ENCODE data around the gene KIF6.

The KIF6 gene

DNA sequence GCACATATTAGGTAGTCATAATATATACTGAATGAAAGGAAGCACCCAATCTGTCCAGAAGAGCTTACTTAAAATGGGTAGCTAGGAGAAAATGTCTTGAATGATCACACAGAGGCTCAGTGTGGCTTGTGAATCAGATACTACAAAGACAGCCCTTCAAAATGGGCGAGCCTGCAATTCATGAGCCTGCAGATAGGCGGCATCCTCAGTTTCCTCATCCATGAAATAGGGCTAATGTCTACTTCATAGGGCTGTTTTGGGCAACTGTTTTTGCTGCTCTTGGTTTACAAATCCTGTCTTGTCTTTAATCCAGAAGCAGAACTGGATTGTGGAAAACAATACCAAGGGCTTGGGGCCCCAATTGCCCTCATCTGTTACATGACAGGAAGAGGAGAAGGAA lies 273.4 kb downstream of the KIF6 start:
- no peak for DNase-seq (ENCODE audit: low spot score)

GRCh38 chr6:39449022-39449421 lies 276.2 kb downstream of the KIF6 start:
- DNase-seq (ENCODE audit: low spot score): no peak

DNA sequence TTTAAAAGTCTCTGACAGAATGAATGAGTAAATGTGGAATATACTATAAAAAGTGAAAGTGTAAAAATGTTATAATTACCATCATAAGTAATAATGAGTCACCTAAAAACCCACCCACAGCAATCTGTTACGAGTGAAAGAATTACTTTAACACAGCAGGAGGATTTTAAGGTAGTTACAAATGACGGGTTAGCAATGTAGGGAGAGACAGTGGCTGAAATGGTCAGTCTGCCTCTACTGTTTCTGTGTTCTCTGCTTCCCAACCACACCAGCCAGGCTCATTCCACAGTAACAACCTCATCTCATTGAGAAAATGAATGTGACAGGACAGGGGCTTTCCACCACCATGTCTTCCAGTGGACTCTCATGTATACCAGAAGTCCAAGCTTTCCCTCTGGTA lies 278.3 kb downstream of the KIF6 start:
- no peak for DNase-seq (ENCODE audit: low spot score)

GRCh38 chr6:39445667-39446066 lies 279.5 kb downstream of the KIF6 start:
- DNase-seq (ENCODE audit: low spot score): no peak

DNA sequence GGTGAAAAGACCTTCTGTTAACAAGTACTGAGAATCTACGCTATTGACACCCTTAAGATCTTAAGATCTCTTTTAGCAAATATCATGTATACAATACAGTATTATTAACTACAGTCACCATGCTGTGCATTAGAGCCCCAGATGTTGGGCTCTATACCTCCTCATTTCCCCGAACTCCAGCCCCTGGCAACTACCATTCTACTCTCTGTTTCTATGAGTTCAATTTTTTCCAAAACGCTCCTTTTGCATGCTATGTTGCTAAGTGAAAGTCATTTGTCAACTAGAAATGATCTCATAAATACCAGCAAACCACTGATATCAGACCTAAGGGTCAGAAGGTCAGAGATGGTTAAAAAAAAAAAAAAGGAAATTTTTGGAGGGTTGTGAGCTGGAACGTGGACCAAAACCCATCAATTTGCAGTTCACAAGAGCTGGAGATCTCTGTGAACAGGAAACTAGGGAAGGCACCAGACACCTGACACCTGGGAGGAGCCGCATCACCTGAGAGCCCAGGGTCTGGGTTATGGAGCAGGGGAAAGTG lies 280.7 kb downstream of the KIF6 start:
- DNase-seq (ENCODE audit: low spot score): no peak

DNA sequence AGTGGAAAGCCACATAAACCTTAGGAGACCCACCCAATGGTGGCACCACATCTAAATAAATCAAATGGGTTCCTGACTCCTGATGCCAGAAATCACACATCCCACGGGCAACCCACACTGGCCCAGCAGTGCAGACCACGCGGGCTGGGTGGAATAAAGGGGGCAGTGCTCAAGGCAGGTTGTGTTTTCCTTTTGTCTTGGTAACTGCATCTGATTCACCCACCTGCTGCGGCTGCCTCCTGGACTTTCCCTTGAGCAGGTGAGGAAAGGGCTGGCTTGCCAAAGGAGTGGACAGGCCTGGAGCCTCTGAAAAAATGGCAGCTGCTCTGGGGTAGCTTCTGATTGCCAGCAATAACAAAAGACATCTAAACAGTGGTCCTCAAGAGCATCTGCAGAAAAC lies 283.2 kb downstream of the KIF6 start:
- no peak for DNase-seq (ENCODE audit: low spot score)

GRCh38 chr6:39441301-39441700 lies 283.9 kb downstream of the KIF6 start:
- DNase-seq (ENCODE audit: low spot score): no peak

DNA sequence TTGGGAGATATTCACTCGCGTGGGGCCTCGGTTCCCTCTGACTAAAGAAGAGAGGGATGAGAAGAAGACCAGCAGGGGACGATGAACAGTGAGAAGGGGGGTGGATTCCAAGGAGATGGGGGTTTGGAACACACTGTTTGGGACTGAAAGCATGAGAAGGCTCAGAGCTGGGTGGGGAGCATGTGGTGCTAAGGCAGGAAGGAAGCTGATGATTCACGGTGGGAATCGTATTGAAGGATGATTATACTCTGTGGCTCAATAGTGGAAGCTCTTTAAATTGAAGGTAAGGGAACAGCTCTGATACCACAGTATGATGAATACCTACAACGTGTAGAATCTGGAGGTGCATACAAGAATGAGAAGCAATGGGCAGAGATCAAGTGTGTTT lies 285.2 kb downstream of the KIF6 start:
- DNase-seq (ENCODE audit: low spot score): no peak

DNA sequence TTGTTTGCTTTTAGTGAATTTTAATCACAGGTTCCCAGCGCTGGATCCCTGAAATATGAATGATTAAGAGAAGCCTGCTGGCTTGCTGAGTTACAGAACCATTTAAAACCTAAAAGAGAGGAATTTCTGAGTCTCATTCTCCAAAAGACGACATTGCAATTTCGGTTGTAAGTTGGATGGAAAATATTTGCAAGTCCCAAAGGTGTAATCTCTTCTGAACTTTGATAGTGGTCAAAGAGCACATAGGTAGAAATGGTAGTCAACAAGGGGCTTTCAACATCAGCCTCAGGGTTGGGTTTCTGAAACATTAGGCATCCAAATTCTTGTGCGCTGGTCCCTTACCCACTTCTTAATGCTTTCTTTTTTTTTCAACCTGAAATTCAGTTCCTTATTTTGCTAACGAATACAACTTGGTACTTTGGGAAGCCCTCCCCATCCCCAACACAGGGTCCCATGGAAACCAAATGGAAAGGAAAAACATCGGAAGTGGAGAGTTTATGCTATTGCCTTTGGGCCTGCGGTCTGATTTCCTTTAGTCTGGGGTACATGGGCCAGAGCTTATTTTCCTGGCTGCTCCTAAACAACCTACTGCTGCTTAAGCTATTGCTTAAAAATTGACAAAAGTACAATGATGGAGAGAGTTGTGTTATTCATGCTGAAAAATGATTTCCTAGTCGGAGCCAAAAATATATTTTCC lies 285.7 kb downstream of the KIF6 start:
- no peak for DNase-seq (ENCODE audit: low spot score)

- no peak for DNase-seq (ENCODE audit: low spot score)
Measured at GRCh38 chr6:39433630-39434029, 291.6 kb downstream of the KIF6 start.

GRCh38 chr6:39432330-39433025 lies 292.7 kb downstream of the KIF6 start:
- no peak for DNase-seq (ENCODE audit: low spot score)

DNA sequence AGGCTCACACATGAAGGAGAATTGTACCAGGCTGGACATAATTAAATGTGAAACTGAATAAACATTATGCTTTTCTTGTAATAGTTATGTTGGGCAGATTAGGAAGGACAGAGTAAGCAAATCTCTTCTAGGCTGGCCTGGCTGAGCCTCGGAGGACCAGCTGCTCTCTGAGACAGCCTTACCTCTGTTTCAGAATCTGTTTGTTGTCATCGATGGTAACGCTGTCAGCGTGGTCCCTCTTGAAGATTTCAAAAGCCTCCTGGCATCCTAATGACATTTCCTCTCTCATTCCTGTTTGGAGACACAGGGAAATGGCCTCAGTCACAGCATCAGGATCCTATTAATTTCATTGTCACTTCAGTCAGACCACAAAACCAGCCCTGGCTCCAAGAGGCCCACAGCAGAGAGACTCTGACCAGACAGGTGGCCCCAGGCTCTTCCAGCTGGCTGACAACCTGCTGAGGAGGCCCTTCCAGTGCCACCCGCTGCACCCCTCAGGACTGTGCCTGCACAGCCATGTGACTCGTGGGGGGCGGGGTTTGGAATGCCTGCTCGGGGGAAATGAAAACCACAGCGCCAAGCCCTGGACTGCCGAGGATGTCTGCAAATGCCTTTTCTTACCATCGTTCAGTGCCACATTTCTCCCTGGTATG lies 294.2 kb downstream of the KIF6 start:
- DNase-seq (ENCODE audit: low spot score): no peak

GRCh38 chr6:39430446-39430845 lies 294.8 kb downstream of the KIF6 start:
- DNase-seq (ENCODE audit: low spot score): no peak

GRCh38 chr6:39428816-39429215 lies 296.4 kb downstream of the KIF6 start:
- no peak for DNase-seq (ENCODE audit: low spot score)

DNA sequence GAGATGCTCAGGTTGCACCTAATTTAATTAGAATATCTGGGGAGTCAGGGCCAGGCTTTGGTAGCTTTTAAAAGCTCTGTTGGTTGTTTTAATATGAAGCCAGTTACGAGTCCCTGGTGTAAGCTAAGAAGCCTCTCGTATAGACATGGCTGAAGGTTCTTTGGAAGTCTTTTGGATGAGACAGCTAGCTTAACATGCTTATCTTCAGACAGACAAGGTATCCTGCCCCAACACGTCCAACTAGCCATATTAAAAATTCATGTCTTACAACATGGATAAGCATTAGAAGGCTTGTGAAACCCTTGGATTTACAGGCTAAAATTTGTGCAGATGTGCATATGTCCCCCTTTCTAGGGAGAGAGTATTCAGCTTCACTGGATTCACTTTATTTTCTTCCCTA lies 297.1 kb downstream of the KIF6 start:
- no peak for DNase-seq (ENCODE audit: low spot score)

DNA sequence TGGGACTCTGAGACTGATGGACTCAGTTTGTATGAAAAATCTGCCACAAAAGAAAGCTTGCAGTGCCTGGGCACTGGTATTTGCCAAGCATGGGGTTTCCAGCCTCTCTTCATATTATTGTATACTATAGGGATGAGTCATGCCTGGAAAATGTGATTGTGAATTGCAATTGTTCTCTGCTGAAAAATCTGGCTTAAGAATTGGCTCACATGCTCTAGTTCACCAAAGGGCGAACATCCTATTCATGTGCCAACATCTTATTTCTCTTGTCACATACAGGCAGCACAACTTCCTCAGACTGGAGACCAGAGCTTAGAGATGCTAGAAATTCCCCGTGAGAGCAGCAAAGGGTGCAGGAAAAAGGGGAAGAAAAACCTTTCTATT lies 299.1 kb downstream of the KIF6 start:
- DNase-seq (ENCODE audit: low spot score): no peak

- no peak for DNase-seq (ENCODE audit: low spot score)
Measured at GRCh38 chr6:39425346-39426072, 299.7 kb downstream of the KIF6 start.

GRCh38 chr6:39424831-39425230 lies 300.4 kb downstream of the KIF6 start:
- DNase-seq (ENCODE audit: low spot score): no peak

- DNase-seq (ENCODE audit: low spot score): no peak
Measured at GRCh38 chr6:39422238-39422637, 303.0 kb downstream of the KIF6 start.

DNA sequence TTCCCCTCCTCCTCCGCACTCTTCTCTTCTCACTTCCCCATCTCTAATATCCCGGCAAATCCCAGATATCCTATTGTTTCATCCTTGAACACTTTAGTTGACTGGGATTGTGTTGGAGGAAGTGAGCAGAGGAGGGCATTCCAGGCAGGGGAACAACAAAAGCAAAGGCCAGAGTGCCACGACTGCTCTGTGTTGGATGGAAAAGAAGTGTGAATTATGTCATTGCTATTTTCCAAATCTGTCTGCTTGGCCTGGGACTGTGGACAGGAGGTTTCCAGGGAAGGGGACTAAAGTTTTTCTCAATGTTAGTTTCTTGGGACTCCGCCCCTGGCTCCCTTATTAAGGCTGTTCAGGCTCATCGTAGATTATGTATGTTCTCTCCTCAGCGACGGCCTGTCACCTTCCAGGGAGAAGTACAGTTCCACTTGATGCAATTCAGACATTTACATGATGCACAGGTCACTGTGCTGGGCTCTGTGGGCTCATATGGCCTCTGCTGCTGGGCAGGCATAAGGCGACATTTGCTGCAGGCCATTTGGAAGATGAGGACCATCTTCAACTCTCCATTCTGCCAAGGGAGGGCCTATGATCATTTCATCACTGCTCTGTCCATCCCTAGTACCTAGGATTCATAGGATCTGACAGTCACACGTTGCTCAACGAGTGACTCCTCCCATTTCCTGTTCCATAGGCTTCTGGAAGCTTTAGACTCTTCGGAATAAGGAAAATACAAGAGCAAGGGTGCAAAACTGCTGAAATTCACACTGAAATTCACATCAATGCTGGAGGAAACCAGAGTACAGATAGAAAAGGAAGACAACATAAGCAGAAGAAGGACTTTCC lies 303.6 kb downstream of the KIF6 start:
- no peak for DNase-seq (ENCODE audit: low spot score)

Data from HuH-7.5 (cell line).